NCI-H2029 (cell line): ENCODE data around the gene MYL5.
"Not testable (repeated sequence)": the region's sequence is repeated elsewhere in the genome, so short reads cannot be mapped to it uniquely, and the experiment has no call there.

Experiments
- DNase-seq: peaks from one replicate; lab custom pipeline; 2025; lab: John Stamatoyannopoulos, UW

The MYL5 gene

DNA sequence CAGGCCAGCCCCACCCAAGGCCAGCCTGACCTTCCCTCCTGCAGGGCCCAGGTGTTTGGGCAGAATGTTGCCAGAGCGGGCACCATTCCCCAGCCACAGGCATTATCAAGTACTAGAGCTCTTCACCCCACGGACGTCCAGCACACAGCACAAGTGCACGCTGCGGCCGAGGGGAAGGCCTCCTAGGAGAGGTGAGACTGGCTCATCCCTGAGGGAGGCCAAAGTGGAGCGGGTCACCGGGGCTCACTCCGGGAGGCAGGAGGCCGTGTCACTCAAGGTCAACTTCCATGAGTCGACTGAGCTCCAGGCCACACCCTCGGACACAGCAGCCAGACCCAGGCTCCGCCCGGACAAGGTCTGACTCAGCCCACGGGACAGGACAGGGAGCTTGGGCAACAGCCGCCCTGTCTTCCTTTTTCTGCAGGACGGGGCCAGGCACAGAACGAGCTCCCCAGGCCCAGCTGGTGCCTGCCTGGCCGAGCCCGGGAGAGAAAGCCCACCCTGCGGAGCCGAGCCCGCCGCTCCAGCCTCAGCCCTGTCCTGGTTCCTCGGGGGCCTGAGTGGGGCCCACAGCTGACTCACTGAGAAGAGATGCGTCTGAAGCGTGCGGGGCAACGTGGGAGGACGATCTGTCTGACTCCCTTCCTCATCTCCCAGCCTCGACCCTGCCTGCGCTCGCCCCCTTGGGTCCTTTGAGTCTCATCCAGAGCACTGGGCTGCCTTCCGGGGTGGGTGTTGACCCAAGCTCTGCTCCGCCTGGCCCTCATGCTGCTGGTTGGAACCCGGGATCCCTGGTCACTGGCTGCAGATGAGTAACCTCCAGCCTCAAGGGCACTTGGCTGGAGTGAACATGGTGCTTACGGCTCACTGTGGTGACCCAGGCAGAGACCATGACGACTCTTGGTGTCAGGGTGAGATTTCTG is 13.0 kb downstream of the MYL5 start:
- DNase-seq = no peak

DNA sequence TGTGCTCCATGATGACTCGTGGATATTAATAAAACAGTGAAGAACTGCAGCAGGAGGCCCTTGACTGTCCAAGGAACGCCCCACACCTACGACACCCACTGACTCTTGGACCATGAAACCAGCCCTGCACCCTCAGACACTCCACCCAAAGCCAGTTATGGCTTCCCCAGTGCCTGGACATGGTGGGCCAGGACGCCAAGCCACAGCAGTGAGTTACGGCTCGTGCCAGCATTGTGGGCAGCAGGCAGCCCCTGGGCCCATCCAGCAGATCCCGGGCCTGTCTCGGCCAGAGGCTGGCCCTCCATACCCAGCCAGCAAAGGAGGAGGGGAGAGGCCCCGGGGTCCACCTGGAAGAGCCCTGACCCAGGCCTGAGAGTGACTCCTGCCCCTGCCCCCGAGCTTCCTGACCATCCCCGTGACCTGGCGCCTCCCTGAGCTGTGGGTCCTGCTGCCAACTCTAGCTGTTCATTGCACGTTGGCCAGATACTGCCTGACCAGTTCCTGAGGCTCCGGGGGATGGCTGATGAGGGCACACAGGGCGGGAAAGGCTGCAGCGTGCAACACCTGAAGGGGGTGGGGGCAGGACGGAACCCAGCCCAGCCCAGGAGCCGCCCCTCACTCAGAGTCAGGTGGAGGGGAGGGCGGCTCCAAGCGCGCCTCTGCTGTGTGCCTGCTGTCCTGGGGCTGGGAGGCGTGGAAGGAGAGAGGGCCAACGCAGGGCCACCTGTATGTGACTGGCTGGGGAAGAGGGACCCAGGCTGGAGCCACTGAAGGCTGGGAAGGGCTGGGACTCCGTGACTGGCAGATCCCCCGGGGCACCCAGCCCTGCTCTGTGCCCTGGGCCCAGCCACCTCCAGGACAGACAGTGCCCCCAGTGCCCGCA is 13.9 kb downstream of the MYL5 start:
- no peak for DNase-seq

DNA sequence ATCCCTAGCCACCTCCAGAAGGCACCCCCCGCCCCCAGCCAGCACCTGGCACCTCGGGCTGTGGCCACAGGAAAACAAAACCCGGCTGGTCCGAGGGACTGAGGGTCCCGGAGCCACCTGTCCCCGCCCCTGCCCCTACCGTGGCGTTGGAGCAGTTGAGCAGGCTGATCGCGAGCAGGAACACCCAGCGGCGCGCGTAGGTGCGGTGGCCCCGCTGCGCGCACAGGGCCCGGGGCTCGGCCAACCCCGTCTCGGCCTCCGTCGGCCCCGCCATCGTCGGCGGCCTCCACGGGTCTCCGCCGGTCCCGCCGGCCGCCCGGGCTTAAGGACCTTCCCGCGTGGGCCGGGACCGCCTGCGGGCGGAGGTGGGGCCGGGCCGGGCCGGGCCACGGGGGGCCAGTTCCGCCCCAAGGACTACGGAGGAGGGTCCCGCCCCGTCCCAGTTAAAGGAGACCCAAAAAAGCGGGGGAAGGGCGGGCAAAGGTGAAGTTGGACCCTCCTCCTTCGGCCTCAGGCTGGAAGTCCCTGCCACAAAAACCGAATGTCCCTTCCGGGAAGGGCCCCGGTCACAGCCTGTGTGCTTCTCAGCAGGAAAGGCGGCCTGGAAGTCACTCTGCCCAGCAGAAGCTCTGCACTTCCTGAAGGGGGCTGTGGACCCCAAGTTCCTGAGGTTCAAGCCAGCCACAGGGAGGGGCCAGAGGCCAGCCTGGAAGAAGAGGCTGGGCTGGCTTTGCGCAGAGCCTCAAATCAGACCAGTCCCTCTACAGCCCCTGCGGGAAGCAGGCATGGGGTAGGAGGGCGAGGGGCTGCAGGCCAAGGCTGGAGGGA is 14.7 kb downstream of the MYL5 start, which contains the start of gene SLC49A3:
SLC49A3 (minus strand) TSS at position 298 of the 828 bp plus-strand sequence; CDS start at position 274, 24 bp downstream.
- no peak for DNase-seq

DNA sequence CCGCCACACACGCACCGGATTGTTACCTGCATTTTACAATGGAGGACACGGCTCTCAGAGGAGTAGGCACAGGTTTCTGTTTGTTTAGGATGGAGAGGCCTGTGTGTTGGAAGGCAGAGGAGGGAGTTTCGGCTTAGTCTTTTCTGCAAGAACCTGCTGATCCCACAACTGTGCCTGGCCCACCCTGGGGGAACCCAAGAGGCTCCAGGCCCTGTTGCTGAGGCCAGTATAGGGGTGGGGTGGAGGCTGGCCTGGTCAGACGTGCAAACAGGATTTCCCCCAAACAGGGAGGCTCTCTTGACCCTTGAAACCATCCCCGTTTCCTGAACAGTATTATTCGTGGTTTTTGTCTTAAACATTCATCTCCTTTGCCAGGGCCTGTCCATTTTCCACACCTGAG is 15.4 kb downstream of the MYL5 start:
- DNase-seq = no peak

DNA sequence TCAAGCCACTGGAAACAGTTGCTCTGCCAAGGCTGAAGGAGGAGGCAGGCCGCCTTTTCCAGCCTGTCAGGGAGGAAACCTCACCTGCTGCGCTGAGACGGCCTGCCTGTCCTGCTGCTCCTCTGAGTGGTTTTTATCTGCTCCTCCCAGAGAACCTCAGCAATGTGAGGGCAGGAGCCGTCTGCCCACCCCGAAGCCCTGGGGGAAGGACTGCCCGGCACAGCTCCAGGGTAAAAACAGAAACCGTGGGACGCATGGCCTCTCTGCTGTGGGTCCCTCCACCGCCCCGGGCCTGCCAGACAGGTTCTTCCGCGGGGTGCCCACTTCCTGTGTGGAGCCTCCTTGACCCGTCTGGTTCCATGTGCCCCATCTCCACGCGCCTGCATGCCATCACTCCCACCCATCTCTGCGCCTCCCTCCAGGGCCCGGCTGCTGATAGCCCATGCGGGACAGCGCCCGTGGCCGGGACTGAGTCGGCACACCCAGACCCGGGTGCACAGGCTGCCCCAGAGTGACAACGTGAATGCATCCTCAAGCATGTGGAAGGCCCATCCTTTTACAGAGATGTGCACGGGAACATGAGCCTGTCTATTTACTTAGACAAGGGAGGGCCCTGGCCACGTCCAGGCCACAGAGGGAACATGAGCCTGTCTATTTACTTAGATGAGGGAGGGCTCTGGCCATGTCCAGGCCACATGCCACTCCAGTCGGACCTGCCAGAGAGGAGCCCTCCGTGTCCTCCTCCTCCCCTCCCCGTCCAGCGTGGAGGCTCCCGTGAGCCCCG is 18.6 kb downstream of the MYL5 start:
- DNase-seq = no peak

DNA sequence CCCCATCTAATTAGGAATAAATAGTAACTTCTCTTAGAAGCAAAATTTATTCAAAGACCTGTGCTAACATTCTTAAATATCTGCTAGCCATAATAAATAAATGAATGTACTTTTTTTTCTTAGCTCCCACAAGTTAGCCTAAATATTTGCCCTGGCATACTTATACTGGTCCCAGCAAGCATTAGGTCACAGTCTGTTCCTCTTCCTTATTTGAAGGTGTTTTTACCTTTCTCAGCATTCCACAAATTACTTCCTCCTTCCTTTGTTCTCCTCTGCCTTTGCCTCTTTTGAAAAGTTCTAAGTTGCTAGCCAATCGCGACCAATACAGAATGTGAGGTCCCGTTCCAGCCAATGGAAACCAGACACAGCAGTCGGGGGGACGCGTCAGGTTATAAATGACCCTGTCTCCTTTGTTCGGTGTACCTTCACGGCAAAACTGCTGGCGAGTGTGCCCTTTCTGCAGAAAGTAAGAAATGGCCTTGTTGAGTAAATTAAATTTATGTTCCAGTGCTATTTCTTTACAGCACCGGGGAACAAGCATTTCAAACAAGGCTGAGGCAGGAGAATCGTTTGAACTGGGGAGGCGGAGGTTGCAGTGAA is 20.1 kb downstream of the MYL5 start:
- not testable (repeated sequence) for DNase-seq

DNA sequence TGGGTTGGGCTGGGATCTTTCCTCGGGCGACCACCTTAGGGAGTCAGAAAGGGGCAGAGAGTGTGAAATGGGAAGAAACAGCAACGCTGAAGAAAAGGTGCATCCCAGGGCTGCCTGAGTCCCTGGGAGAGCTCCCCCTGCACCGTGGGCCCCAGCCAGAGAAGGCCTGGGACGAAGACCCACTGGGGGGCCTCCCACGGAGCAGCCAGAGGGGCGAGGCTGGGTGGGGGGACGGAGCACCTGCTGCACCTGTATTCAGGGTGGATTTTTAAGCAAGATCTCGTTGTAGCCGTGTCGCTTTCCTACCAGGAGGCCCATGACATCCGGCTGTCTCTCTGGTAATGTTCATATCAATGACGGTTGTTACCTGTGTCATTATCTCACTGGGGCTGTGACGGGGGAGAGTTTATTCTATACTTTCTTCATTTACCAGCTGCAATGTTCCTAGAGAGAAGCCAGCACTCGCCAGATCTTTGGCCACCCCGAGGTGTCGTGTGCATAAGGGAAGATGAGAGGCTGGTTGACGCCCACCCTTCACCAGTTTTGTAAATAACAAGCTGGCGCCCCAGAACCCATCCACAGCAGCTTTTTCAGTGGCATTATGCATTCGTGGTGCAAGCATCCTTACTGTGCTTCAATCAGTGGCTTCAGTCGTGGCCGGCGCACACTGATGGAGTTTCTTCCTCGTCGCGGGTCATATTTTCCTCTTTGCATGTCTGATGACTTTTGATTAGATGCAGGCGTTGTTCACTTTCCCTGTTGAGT is 25.7 kb downstream of the MYL5 start:
- no peak for DNase-seq

DNA sequence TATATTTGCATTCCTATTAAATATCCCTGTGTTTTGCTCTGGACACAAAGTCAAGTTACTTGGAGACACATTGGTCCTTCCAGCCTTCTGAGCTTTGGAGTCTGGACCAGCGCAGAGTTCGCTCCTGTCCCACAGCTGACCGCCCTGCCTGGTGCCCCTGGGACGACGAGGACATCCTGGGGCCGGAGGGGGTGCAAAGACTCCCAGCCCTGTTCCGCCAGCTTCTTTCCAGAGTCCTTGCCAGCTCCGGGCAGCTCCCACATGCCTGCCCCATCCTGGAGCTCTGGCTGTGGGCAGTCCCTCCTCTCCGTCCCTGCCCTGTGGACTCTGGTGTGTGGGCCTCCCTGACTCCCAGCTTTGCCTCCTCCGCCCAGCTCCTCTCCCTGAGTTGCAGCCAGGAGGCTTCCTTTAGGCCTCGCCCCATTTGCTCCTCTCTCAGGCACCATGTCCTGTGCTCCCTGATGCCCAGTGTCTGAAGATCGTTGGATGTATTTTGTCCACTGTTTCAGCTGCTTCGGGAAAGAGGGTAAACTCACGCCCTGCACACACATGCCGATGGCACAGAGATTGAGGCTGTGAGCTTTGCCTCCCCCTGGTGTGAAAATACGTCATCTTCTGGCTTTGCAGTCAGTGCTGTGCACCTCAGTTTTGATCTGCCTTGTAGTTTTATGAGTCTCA is 26.4 kb downstream of the MYL5 start:
- no peak for DNase-seq

DNA sequence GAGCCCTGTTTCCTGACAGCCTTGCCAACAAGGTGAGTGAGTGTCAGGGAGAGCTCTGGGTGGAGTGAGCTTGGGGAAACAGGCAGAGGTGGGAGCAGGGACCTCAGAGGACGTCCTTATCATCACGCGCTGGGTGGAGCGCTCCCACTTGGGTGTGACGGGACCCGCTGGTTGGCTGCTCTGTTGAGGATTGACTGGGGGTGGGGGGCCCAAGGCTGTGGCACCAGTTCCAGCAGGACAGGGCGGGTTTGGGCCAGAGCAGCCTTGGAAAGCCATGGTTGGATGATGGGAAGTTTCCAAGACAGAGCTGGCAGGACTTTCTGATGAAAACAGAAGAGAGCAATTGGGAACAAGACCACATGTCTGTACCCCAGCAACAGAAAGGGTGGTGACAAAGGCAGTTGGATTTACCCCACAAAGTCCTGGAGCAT is 28.3 kb downstream of the MYL5 start:
- no peak for DNase-seq

DNA sequence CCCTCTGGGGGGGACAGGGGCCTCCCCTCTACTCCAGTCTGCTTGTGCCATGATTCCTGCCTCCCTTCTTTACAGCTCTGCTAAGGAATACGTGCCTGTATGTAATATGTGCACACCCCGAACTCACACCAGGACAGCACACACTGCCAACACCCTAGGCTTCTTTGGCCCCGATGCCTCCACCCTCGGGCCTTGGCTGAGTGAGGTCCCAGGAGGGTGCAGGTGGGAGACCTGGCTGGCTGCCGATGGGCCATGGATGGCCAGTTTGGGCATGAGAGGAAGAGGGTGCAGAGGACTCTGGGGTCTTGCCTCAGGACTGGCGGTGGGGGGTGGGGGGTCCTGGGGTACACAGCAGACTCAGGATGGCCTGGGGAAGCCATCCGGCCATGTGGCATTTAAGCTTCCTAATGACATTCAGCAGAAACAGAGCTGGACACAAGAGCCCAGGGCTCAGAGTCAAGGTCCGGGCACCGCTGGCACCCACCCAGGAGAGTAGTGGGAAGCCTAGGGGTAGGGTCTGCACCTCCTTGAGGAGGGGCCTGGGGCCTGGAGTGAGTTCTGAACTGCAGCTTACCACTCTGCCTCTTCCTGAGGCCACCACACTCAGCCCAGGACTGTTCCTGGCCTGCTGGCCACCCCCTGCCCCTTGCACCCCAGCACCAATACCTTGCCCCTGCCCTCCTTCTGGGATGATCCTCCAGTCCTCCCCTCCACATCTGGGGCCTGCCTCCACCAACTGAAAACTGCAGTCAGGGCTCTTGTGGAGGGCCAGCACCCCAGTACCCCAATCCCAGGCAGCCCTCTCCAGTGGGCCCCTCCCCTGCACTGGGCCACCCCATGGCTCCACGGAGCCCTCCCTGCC is 29.2 kb downstream of the MYL5 start:
- no peak for DNase-seq

DNA sequence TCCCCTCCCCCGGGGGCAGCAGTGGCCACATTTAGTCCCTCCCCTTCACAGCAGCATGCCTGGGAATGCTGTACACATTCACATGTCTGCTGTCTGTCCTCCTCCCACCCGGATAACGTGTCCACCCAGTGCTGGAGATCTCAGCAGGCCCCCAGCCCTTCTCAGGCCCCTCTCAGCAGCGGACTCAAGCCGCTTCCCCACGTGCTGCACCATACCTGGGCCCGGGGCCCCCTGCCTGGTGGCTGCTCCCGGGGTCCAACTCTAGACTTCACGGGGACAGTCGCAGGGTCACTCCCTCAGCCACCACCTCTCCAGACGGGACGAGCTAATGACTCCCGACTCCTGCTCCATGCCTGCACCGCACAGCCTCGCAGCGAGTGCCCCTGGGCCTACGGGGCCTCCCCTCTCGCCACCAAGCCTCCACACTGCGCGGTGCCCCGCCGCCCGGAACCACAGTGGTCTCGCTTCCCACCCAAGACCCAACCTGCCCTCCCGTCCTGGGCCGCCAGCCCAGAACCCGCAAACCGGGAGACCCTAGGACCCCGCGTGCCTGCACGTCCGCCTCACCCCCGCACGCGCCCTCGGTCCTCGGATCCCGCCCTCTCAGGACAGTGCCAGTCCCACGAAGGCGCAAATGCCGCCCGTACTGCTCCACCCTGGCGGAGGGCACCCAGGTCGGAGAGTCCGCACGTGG is 30.0 kb downstream of the MYL5 start:
- no peak for DNase-seq

DNA sequence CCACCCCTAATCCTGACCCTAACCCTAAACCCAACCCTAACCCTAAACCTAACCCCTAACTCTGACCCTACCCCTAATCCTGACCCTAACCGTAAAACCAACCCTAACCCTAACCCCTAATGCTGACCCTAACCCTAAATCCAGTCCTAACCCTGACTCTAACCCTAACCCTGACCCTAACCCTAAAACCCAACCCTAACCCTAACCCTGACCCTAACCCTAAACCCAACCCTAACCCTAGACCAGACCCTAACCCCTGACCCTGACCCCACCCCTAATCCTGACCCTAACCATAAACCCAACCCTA is 30.6 kb downstream of the MYL5 start:
- no peak for DNase-seq

DNA sequence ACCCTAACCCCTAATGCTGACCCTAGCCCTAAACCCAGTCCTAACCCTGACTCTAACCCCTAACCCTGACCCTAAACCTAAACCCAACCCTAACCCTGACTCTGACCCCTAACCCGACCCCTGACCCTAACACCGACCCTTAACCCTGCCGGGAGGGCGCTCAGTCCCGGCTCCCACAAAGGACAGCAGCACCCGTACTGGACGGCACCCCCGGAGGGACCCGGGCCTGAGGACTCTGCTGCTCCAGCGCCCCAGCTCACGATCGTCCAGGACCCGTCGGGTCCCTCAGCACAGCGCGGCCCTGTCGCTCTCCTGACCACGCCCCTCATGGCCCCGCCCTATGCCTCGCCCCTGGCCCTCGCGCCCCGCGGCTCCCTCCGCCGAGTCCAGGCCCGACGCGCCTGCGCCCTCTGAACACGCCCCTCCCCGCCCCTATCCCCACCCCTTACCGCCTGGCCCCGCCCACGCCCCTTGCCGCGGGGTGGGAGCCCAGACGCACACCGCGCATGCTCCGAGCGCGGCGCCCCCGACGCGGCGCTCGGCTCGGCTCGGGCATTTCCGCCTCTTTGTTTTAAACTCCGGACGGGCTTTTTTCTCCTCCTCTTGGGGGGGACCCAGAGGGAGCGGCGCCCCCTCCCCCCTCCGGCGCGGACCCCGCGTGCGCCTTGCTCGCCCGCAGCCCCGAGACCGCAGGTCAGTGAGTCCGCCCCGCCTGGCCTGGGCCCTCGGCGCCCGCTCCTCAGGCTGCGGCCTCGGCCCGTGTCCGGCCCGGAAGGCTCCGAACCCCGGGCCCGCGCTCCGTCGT is 31.1 kb downstream of the MYL5 start, which contains the start of gene PCGF3:
PCGF3 (plus strand) TSS at position 555 of the 805 bp plus-strand sequence. CDS start 27,849 bp downstream, outside the sequence.
- DNase-seq = peak; percentile 88

DNA sequence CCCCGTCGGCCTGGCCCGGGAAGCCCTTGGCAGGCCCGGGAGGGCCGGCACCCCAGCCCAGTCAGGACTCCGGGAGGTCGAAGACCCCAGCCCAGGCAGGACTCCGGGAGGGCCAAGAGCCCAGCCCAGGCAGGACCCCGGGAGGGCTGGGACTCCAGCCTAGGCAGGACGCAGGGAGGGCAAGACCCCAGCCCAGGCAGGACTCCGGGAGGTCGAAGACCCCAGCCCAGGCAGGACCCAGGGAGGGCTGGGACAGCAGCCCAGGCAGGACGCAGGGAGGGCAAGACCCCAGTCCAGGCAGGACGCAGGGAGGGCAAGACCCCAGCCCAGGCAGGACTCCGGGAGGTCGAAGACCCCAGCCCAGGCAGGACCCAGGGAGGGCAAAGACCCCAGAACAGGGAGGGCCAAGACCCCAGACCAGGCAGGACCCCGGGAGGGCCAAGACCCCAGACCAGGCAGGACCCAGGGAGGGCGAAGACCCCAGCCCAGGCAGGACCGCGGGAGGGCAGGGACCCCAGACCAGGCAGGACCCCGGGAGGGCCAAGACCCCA is 31.8 kb downstream of the MYL5 start:
- DNase-seq = not testable (repeated sequence)

DNA sequence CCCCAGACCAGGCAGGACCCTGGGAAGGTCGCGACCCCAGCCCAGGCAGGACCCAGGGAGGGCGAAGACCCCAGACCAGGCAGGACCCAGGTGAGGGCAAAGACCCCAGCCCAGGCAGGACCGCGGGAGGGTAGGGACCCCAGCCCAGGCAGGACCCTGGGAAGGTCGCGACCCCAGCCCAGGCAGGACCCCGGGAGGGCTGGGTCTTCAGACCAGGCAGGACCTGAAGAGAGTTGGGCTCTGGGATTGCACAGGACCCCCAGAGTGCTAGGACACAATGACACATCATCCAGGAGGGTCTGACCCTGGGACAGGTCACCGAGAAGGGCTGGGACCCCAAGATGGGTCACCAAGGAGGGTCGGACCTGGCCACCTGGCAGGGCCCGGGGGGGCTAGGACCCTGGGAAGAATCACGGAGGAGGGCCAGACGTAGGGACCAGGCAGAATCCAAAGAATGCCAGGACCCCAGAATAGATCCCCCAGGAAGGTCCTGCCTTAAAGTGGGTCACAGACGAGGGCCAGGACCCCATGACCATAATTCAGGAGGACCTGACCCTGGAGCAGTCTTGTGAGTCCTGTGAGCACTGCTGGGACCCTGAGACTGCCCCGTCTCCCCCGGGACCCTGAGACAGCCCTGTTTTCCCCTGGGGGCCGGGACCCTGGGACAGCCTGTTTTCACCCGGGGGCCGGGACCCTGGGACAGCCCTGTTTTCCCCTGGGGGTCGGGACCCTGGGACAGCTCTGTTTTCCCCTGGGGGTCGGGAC is 32.7 kb downstream of the MYL5 start:
- DNase-seq = no peak
